Transverse colon (tissue), 4 donors: ENCODE measurements around the gene CNTN1.

Experiments used
- CTCF ChIP-seq, 5 experiments: fragments of 200-600 bp in 3 of 5; fragments of 450-650 bp in 2 of 5; sonication (generic) in 3 of 5; IDR thresholded peaks; 1 replicate in 2 of 5; 2 replicates in 3 of 5; pipeline ENCODE4 v1.5.1; 2016 to 2017; ENCODE audit warnings: antibody characterized with exemption in 5 of 5, inconsistent platforms in 3 of 5, mild to moderate bottlenecking in 2 of 5, moderate library complexity in 1 of 5
- EP300 ChIP-seq: sonication (generic); formaldehyde crosslinking; IDR thresholded peaks from one replicate; pipeline ENCODE4 v1.6.1; 2017; ENCODE audit warnings: antibody characterized with exemption, low read depth
- POLR2A ChIP-seq: fragments of 450-650 bp; IDR thresholded peaks from one replicate; pipeline ENCODE4 v1.6.1; 2016; ENCODE audit warnings: antibody characterized with exemption, mild to moderate bottlenecking, moderate library complexity
- POLR2AphosphoS5 ChIP-seq, 3 donors: sonication (generic); formaldehyde crosslinking; IDR thresholded peaks; one replicate each; pipeline ENCODE4 v1.6.1; 2016; ENCODE audit warnings: antibody characterized with exemption in 3 of 3

- no peak for TF ChIP-seq CTCF (IDR thresholded peaks at IDR 0.05)
- TF ChIP-seq POLR2AphosphoS5 (IDR thresholded peaks at IDR 0.05) = no peak
- no peak for TF ChIP-seq POLR2A
- TF ChIP-seq EP300 = no peak
These were observed 36.8 kb upstream of the CNTN1 start for GRCh38 chr12:40655451-40655850.
